Measurements from ENCODE around the gene SLIT1. TPM values are rescaled to one million over a fixed set of nuclear protein-coding genes. Genes with fewer than 3 reads are reported as not detected.
A peak's percentile ranks its signal among the peaks of the same experiment; 100 is the strongest.

The SLIT1 gene
- total RNA-seq, 2 donors from 2014 or later = 0.14 to 0.35 TPM

DNA sequence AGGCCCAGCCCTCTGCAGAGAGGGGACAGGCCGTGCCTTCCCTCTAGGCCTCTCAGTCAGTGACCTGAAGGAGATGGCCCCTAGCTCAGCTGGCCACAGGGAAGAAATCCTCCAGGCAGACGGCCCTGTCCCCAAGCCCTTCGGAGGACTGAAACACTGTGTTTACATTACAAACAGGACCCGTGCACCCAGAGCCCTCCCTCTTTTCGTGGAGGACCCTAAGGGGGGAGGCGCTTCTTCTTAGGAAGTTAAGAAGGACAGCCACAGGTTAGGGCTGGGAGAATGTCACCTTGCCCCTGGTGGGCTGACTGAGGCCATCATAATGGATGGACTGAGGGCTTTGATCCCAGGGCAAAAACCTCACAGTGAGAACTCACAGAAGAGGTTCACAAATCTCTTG, 154.9 kb downstream of the SLIT1 start:
- H3K27me3 ChIP-seq (replicated peaks; ENCODE audit: insufficient read depth) = no peaks in the 10 kb centered on the region
- DNase-seq (ENCODE audit: low spot score) (no peak), ATAC-seq (ENCODE audit: insufficient number of reproducible peaks, low FRiP score, low read depth) (no peak)
- H3K4me1 ChIP-seq (ENCODE audit: control insufficient read depth in 1 of 2, low read depth in 2 of 2) = no peaks in the 10 kb centered on the region
- TF ChIP-seq, protein P1, sequence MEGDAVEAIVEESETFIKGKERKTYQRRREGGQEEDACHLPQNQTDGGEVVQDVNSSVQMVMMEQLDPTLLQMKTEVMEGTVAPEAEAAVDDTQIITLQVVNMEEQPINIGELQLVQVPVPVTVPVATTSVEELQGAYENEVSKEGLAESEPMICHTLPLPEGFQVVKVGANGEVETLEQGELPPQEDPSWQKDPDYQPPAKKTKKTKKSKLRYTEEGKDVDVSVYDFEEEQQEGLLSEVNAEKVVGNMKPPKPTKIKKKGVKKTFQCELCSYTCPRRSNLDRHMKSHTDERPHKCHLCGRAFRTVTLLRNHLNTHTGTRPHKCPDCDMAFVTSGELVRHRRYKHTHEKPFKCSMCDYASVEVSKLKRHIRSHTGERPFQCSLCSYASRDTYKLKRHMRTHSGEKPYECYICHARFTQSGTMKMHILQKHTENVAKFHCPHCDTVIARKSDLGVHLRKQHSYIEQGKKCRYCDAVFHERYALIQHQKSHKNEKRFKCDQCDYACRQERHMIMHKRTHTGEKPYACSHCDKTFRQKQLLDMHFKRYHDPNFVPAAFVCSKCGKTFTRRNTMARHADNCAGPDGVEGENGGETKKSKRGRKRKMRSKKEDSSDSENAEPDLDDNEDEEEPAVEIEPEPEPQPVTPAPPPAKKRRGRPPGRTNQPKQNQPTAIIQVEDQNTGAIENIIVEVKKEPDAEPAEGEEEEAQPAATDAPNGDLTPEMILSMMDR (IDR thresholded peaks at IDR 0.05) = no peak
- H3K27ac ChIP-seq = no peak overlapping the region
- no peak overlapping the region for H3K4me3 ChIP-seq
- no peaks in the 10 kb centered on the region for H3K9me3 ChIP-seq
- no peaks in the 10 kb centered on the region for H3K36me3 ChIP-seq

DNA sequence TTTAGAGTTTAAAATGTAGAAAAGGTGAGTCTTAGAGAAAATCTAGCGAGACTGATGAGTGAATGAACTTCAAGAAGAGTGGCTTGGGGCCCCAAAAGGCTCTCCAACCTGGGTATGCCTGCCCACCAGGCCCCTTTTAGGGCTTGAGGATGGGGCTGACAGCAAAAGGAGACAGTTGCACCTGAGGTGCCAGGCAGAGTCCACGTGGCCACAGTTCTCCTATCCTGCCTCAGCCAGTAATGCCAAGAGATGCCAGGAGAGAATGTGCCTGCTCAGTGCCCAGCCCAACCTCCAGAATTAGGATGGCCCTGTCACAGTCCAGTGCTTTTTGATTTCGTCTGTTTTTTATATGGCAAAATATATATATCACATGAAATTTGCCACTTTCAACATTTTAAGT, 156.5 kb downstream of the SLIT1 start:
- DNase-seq (ENCODE audit: low spot score) (no peak), ATAC-seq (ENCODE audit: insufficient number of reproducible peaks, low FRiP score, low read depth) (no peak)
- no peaks in the 10 kb centered on the region for H3K9me3 ChIP-seq
- no peaks in the 10 kb centered on the region for H3K36me3 ChIP-seq
- TF ChIP-seq, protein P1 (IDR thresholded peaks at IDR 0.05) = no peak
- no peaks in the 10 kb centered on the region for H3K27me3 ChIP-seq (replicated peaks; ENCODE audit: insufficient read depth)
- H3K27ac ChIP-seq = no peak overlapping the region
- H3K4me3 ChIP-seq = no peak overlapping the region
- peaks cover 6 to 13% of the 10 kb centered on the region in 2 donors for H3K4me1 ChIP-seq (ENCODE audit: control insufficient read depth in 1 of 2, low read depth in 2 of 2)

DNA sequence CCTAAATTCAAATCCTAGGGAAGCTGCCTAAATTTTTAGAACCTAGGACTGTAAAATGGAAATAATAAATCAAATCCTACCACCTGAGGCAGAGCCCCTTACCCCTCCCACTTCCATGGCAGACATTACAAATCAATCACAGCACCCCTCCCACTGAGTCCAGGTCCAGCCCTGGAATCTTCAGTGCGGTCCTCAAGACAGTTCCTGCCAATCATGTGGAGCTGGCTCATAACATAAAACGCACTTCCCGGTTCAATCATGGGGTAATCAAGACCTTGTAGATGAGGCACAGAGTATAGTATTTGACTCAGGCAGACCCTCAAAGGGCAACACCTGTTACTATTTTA, 157.0 kb downstream of the SLIT1 start:
- DNase-seq (ENCODE audit: low spot score) = no peak
- TF ChIP-seq, protein P1 (IDR thresholded peaks at IDR 0.05) = no peak

DNA sequence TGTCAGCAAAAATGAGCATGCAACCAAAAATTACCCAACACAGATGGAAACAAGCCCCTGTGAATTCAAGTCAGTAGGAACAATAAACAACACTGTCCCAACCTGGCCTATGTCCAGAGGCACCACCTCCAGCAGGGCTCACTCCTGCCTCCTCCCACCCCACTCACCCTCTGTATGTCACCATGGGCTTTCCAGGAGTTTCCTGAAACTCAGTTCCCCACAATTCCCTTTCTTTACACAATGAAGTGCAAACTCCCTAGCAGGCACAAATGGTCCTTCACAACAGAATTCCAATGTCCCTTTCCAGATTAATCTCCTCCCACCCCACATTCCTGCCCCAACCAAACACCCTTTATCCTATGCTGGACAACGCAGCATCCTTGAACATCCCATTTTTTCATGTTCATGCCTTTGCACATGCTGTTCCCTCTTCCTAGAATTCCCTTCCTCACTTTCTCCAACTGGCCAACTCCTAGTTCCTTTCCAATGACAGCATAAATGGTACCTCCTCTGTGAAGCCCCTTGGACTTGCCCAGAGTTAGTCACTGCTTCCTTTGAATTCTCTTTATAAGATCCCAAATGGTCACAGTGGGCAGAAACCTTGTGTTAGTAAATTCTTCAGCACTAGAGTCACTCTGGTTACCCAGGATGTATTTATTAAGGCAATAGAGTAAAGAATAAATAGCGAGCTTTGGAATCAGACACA, 157.5 kb downstream of the SLIT1 start:
- Histone ChIP-seq H3K27ac (no peak overlapping the region), H3K4me3 (no peak overlapping the region), H3K4me1 (ENCODE audit: control insufficient read depth in 1 of 2, low read depth in 2 of 2) (peaks cover 13 to 23% of the 10 kb centered on the region in 2 donors), H3K9me3 (no peaks in the 10 kb centered on the region), H3K27me3 (replicated peaks; ENCODE audit: insufficient read depth) (no peaks in the 10 kb centered on the region), H3K36me3 (no peaks in the 10 kb centered on the region)
- TF ChIP-seq, protein P1 (IDR thresholded peaks at IDR 0.05) = no peak
- DNase-seq (ENCODE audit: low spot score) (no peak), ATAC-seq (ENCODE audit: insufficient number of reproducible peaks, low FRiP score, low read depth) (no peak)

More for the DNA sequence above, 157.0 kb downstream of the SLIT1 start:
- Histone ChIP-seq H3K27ac (no peak overlapping the region), H3K27me3 (replicated peaks; ENCODE audit: insufficient read depth) (no peaks in the 10 kb centered on the region), H3K9me3 (no peaks in the 10 kb centered on the region), H3K4me3 (no peak overlapping the region), H3K36me3 (no peaks in the 10 kb centered on the region), H3K4me1 (ENCODE audit: control insufficient read depth in 1 of 2, low read depth in 2 of 2) (peaks cover 9 to 17% of the 10 kb centered on the region in 2 donors)
- no peak for ATAC-seq (ENCODE audit: insufficient number of reproducible peaks, low FRiP score, low read depth)

DNA sequence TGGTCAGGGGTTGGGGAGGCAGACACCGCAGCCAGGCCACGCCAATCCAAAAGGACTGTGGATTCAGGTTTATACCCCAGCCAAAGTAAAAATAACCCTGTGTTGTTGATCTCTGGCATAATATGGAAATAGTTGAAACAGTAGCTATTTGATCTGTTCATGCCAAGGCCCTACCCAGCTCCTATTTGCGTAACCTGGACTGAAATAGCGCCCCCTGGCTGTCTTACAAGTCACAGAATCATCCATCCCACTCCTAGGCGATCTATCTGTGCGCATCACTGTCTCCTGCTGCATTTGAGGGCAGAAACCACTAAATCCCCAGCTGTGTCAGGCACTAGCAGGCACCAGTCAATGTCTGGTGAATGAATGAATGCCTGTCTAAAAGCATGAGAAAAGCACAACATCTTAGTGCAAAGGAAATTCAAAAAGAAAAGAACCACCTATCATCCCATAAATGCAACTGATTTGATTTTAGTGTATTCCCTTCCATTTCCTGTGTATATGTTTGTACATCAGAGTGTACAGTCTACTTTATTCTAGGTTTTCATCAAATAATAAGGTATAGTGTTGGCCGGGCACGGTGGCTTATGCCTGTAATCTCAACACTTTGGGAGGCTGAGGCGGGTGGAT, 160.0 kb downstream of the SLIT1 start:
- H3K27ac ChIP-seq = peak overlapping the region; percentile 84 to 87
- H3K27me3 ChIP-seq (replicated peaks; ENCODE audit: insufficient read depth) = no peaks in the 10 kb centered on the region
- H3K4me1 ChIP-seq (ENCODE audit: control insufficient read depth in 1 of 2, low read depth in 2 of 2) = peaks cover 14 to 36% of the 10 kb centered on the region in 2 donors
- no peaks in the 10 kb centered on the region for H3K36me3 ChIP-seq
- no peaks in the 10 kb centered on the region for H3K9me3 ChIP-seq
- H3K4me3 ChIP-seq = no peak overlapping the region
- ATAC-seq (ENCODE audit: insufficient number of reproducible peaks, low FRiP score, low read depth) (no peak), DNase-seq (ENCODE audit: low spot score) (no peak)
- TF ChIP-seq, protein P1 (IDR thresholded peaks at IDR 0.05) = peak; percentile 69
